HCT116 (cell line): Measurements from ENCODE around the gene RPL21.

ENCODE experiments used
- ELF1 ChIP-seq: IDR thresholded peaks from 2 replicates; pipeline ENCODE4 v1.6.1; 2012; ENCODE audit warnings: low read depth, borderline replicate concordance
- POLR2AphosphoS5 ChIP-seq: IDR thresholded peaks from 2 replicates; pipeline ENCODE4 v1.6.1; 2011; ENCODE audit warnings: mild to moderate bottlenecking, low read depth, low read length, moderate library complexity

GRCh38 chr13:27269114-27269665 lies 17.8 kb downstream of the RPL21 start:
- no peak for TF ChIP-seq ELF1
- TF ChIP-seq POLR2AphosphoS5, result no peak
